GM19467 (cell line): Measurements from ENCODE around the gene WNT1.

ENCODE experiments used
- ATAC-seq: cut with Tn5 transposase; IDR thresholded peaks from one replicate; pipeline ENCODE4 v1.9.1; 2021; ENCODE audit warnings: mild to moderate bottlenecking, moderate library complexity; ENCODE audit not compliant: unreplicated experiment

The WNT1 gene

GRCh38 chr12:48980389-48980952 is 2.3 kb downstream of the WNT1 start:
- no peak for ATAC-seq

GRCh38 chr12:48980953-48981756 is 3.0 kb downstream of the WNT1 start:
- no peak for ATAC-seq

DNA sequence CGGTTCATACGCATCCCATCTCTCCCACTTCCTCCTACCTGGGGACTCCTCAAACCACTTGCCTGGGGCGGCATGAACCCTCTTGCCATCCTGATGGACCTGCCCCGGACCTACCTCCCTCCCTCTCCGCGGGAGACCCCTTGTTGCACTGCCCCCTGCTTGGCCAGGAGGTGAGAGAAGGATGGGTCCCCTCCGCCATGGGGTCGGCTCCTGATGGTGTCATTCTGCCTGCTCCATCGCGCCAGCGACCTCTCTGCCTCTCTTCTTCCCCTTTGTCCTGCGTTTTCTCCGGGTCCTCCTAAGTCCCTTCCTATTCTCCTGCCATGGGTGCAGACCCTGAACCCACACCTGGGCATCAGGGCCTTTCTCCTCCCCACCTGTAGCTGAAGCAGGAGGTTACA is 3.6 kb downstream of the WNT1 start:
- no peak for ATAC-seq

DNA sequence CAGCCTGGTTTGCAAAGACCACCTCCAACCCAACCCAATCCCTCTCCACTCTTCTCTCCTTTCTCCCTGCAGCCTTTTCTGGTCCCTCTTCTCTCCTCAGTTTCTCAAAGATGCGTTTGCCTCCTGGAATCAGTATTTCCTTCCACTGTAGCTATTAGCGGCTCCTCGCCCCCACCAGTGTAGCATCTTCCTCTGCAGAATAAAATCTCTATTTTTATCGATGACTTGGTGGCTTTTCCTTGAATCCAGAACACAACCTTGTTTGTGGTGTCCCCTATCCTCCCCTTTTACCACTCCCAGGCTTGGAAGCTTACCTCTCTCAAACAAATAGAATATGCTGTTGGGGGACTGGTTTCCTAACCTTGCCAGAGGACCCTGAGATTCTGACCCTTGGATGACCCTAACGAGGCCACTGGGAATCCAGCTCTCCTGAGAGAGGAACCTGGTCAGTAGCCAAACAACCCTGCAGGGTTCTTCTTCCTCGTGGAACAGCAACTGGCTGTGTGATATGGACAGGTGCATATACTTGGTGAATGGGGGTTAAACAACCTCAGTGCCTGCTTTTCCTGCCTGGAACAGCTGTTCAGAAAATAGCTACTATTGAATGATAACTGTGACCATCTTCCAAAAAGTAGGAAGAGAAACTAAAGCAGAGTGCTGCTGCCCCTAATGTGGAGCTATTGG is 4.4 kb downstream of the WNT1 start:
- ATAC-seq: no peak

GRCh38 chr12:48985475-48985897 is 7.4 kb downstream of the WNT1 start:
- ATAC-seq: no peak

GRCh38 chr12:48985901-48986300 is 7.8 kb downstream of the WNT1 start:
- ATAC-seq: no peak

GRCh38 chr12:48986720-48987291 is 8.7 kb downstream of the WNT1 start:
- ATAC-seq: no peak

GRCh38 chr12:48988030-48988649 is 10.0 kb downstream of the WNT1 start:
- ATAC-seq: no peak

DNA sequence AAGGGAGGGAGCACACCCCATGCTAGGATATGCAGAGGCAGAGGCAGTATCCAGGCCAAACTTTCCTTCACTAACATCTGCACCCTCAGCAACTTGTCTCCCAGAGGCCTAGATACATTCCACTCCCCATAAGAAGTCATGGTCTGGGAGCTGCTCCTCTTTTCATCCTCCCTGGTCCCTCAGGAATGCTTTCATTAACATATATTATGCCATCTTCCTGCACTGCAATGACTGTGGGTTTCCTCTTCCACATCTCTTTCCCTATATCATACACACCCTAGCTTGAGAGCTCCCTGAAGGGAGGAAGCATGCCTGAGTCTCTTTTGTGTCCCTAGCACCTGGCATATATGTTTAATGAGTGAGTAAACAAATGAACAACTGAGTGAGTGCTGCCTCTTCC is 12.4 kb downstream of the WNT1 start:
- ATAC-seq: no peak

DNA sequence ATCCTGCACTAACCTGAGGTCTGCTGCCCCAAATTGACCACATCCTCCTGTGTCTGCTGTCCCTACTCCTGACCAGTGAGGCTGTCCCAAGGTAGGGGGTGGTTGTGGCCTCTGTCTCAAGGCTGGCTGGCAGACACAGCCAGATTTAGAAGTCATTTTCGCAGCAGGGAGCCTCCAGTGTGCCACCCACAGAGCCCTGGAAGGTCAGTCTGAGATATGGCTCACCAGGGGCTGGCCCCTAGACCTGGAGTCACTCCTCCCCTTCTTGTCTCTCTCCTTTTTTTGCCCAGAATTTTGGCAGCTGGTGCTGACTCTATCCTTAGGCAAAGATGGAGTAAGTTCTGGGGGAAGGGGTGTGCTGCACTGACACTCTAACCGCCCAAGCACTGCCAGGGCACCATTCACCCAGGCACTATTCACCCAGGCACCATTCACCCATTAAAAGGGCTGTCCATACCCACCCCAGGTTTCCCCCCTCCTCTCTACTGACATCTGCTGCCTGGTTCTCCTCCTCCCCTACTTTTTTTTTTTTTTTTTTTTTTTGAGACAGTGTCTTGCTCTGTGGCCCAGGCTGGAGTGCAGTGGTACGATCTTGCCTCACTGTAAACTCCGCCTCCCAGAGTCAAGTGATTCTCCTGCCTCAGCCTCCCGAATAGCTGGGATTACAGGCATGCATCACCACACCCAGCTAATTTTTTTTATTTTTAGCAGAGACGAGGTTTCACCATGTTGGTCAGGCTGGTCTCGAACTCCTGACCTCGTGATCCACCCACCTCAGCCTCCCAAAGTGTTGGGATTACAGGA is 13.3 kb downstream of the WNT1 start:
- no peak for ATAC-seq

DNA sequence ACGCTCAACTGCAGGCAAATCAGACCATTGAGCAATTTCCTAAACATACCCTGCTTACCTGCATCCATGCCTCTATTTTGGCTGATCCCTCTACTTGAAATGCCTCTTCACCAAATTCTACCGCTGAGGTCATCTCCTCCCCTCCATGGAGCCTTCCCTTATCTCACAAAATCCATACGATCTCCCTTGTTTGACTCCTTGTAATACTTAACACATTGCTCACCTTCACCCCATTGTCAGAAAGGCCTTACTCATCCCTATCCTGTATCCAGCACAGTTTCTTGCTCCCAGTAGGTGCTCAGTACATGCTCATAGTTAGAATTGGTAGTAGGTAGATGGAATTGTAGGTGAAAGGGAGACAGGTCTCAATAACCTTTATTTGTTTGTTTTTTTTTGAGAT is 15.7 kb downstream of the WNT1 start:
- ATAC-seq: no peak

- no peak for ATAC-seq
Observed at GRCh38 chr12:48994224-48995085, 16.3 kb downstream of the WNT1 start.

DNA sequence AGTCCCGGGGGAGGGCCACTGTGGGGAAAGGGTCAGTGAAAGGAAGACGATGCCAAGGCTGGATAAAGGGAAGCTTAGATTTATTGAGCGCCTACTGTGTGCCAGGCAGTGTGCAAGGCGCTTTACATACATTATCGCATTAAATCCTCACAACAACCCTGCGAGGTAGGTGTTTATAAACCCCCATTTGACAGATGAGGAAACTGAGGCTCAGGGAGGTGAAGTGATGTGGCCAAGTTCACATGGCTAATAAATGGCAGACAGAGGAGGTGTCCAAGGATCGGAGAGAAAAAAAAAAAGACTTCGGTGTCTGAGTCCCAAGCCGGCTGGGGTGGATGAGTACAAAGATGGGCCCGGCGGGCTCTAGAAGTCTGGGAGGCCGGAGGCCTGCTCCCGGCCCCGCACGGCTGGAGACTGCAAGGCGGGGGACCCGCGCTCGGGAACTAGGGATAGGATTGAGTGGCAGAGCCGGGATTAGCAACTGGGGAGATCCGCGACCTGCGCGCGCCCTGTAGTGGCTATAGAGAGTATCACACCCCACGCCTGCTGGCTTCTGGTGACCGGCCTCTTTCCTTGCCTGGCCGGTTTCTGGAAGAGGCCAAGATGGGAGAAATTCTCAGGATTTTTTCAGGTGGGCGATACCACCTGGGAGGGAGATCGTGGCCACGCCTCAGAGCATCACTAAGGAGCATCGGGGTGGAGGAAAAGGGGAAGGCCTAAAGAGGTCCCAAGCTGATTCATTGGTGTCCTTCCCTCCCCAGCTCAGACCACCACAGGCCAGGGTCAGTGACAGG is 17.2 kb downstream of the WNT1 start:
- no peak for ATAC-seq

- no peak for ATAC-seq
Observed at GRCh38 chr12:48996794-48997718, 18.9 kb downstream of the WNT1 start.

- no peak for ATAC-seq
Observed at GRCh38 chr12:48997719-48998496, 19.8 kb downstream of the WNT1 start.

- ATAC-seq: no peak
Observed at GRCh38 chr12:48998497-48999353, 20.6 kb downstream of the WNT1 start.
